MM.1S (cell line): ENCODE results near the gene ELF2.
"Not testable (repeated sequence)": the region's sequence is repeated elsewhere in the genome, so short reads cannot be mapped to it uniquely, and the experiment has no call there.

Experiments
- DNase-seq: peaks from one replicate; pipeline ENCODE4 v3.0.0-alpha.2; 2015
- H2AFZ ChIP-seq: fragments of 300-600 bp; sonication (generic); 2 replicates; pipeline ENCODE4 v1.6.0; 2016; ENCODE audit warnings: antibody characterized with exemption, low read length
- H3F3A ChIP-seq: fragments of 300-600 bp; sonication (generic); 2 replicates; pipeline ENCODE4 v1.6.1; 2016; ENCODE audit warnings: mild to moderate bottlenecking, antibody characterized with exemption, low read length, moderate library complexity, mixed read lengths; ENCODE audit not compliant: insufficient read depth
- H3K27ac ChIP-seq: fragments of 300-600 bp; sonication (generic); 2 replicates; pipeline ENCODE4 v1.5.1; 2016; ENCODE audit warnings: mild to moderate bottlenecking, low read length
- H3K27me3 ChIP-seq: fragments of 300-600 bp; sonication (generic); replicated peaks from 2 replicates; pipeline ENCODE4 v1.6.0; 2016; ENCODE audit warnings: low read length; ENCODE audit not compliant: insufficient read depth
- H3K36me3 ChIP-seq: fragments of 300-600 bp; sonication (generic); replicated peaks from 2 replicates; pipeline ENCODE4 v1.6.1; 2016; ENCODE audit warnings: mild to moderate bottlenecking, low read length, mixed read lengths; ENCODE audit not compliant: insufficient read depth
- H3K4me1 ChIP-seq: fragments of 300-600 bp; sonication (generic); 2 replicates; pipeline ENCODE4 v1.6.1; 2016; ENCODE audit warnings: low read length, mixed read lengths
- H3K4me2 ChIP-seq: fragments of 300-600 bp; sonication (generic); 2 replicates; pipeline ENCODE4 v1.6.0; 2016; ENCODE audit warnings: low read depth, low read length
- H3K4me3 ChIP-seq: fragments of 300-600 bp; sonication (generic); 2 replicates; pipeline ENCODE4 v1.5.1; 2016; ENCODE audit warnings: low read length, mixed read lengths
- H3K79me2 ChIP-seq: fragments of 300-600 bp; sonication (generic); 2 replicates; pipeline ENCODE4 v1.6.1; 2016; ENCODE audit warnings: mixed run types, low read length, mixed read lengths
- H3K9ac ChIP-seq: fragments of 300-600 bp; sonication (generic); 2 replicates; pipeline ENCODE4 v1.6.1; 2016; ENCODE audit warnings: low read length, mixed read lengths
- H3K9me2 ChIP-seq: fragments of 300-600 bp; sonication (generic); replicated peaks from 2 replicates; pipeline ENCODE4 v1.6.1; 2016; ENCODE audit warnings: mild to moderate bottlenecking, low read length, mixed read lengths; ENCODE audit not compliant: insufficient read depth
- H3K9me3 ChIP-seq: fragments of 300-600 bp; sonication (generic); replicated peaks from 2 replicates; pipeline ENCODE4 v1.6.1; 2016; ENCODE audit warnings: mild to moderate bottlenecking, low read length, mixed read lengths; ENCODE audit not compliant: insufficient read depth
- H4K20me1 ChIP-seq: fragments of 300-600 bp; sonication (generic); 2 replicates; pipeline ENCODE4 v1.6.1; 2016; ENCODE audit warnings: mild to moderate bottlenecking, low read length, moderate library complexity, mixed read lengths; ENCODE audit not compliant: insufficient read depth
- CTCF ChIP-seq: fragments of 300-600 bp; sonication (generic); IDR thresholded peaks from 2 replicates; pipeline ENCODE4 v1.5.1; 2016; ENCODE audit warnings: antibody characterized with exemption, low read length, mixed read lengths
- EZH2 ChIP-seq: fragments of 300-600 bp; sonication (generic); optimal IDR thresholded peaks from 2 replicates; pipeline ENCODE3; 2017; ENCODE audit warnings: low read depth, mild to moderate bottlenecking, antibody characterized with exemption, low read length, mixed read lengths
- EZH2phosphoT487 ChIP-seq: fragments of 300-600 bp; sonication (generic); IDR thresholded peaks from 2 replicates; pipeline ENCODE4 v1.6.1; 2018; ENCODE audit warnings: antibody characterized with exemption, low read length

Gene ELF2

GRCh38 chr4:139060591-139060990 is 116.4 kb downstream of the ELF2 start:
- Histone ChIP-seq H3K27ac (no peak overlapping the region), H3K36me3 (peaks cover 7% of the 10 kb centered on the region), H3K9me2 (no peaks in the 10 kb centered on the region), H3K9me3 (no peaks in the 10 kb centered on the region), H2AFZ (no peak overlapping the region), H3K4me2 (no peak overlapping the region), H3K9ac (no peak overlapping the region), H3K4me1 (no peaks in the 10 kb centered on the region), H3K79me2 (peaks cover 24% of the 10 kb centered on the region), H3K27me3 (no peaks in the 10 kb centered on the region), H3F3A (no peaks in the 10 kb centered on the region), H3K4me3 (no peak overlapping the region), H4K20me1 (no peaks in the 10 kb centered on the region)
- no peak for DNase-seq
- TF ChIP-seq EZH2phosphoT487: no peak
- TF ChIP-seq EZH2: no peak
- no peak for TF ChIP-seq CTCF

- H3K79me2 ChIP-seq: peaks cover 30% of the 10 kb centered on the region
- H3K9me2 ChIP-seq, H3K4me3 ChIP-seq, H3K9ac ChIP-seq, H4K20me1 ChIP-seq, DNase-seq, H3K36me3 ChIP-seq, H2AFZ ChIP-seq, H3K27ac ChIP-seq, H3F3A ChIP-seq, H3K9me3 ChIP-seq, H3K4me2 ChIP-seq, H3K4me1 ChIP-seq, H3K27me3 ChIP-seq: not testable (repeated sequence)
These were observed 118.0 kb downstream of the ELF2 start for GRCh38 chr4:139059026-139059425.

- TF ChIP-seq EZH2: no peak
- H3K9me2 ChIP-seq: no peaks in the 10 kb centered on the region
- H3K27ac ChIP-seq: no peak overlapping the region
- no peaks in the 10 kb centered on the region for H4K20me1 ChIP-seq
- no peak overlapping the region for H3K4me3 ChIP-seq
- DNase-seq: no peak
- no peaks in the 10 kb centered on the region for H3F3A ChIP-seq
- no peaks in the 10 kb centered on the region for H3K4me1 ChIP-seq
- H3K4me2 ChIP-seq: no peak overlapping the region
- no peak overlapping the region for H2AFZ ChIP-seq
- H3K36me3 ChIP-seq: no peaks in the 10 kb centered on the region; the same call in 1 of the 2 replicates
- H3K9ac ChIP-seq: no peak overlapping the region
- no peaks in the 10 kb centered on the region for H3K27me3 ChIP-seq
- H3K79me2 ChIP-seq: peaks cover 45% of the 10 kb centered on the region
- no peaks in the 10 kb centered on the region for H3K9me3 ChIP-seq
These were observed 122.1 kb downstream of the ELF2 start for GRCh38 chr4:139054791-139055505.

- H3K27ac ChIP-seq: no peak overlapping the region
- H3K27me3 ChIP-seq: no peaks in the 10 kb centered on the region
- TF ChIP-seq EZH2 (no peak), EZH2phosphoT487 (no peak), CTCF (no peak)
- H3K79me2 ChIP-seq: peaks cover 42% of the 10 kb centered on the region
- no peaks in the 10 kb centered on the region for H4K20me1 ChIP-seq
- no peak overlapping the region for H3K9ac ChIP-seq
- H3K9me3 ChIP-seq: no peaks in the 10 kb centered on the region
- no peak for DNase-seq
- H3K9me2 ChIP-seq: no peaks in the 10 kb centered on the region
- H3K36me3 ChIP-seq: no peaks in the 10 kb centered on the region; the same call in 1 of the 2 replicates
- H3K4me3 ChIP-seq: no peak overlapping the region
- no peak overlapping the region for H3K4me2 ChIP-seq
- no peaks in the 10 kb centered on the region for H3F3A ChIP-seq
- H2AFZ ChIP-seq: no peak overlapping the region
- no peaks in the 10 kb centered on the region for H3K4me1 ChIP-seq
These were observed 123.1 kb downstream of the ELF2 start for GRCh38 chr4:139053909-139054308.
